Measurements from ENCODE around the gene ABL1.

ABL1 gene

DNA sequence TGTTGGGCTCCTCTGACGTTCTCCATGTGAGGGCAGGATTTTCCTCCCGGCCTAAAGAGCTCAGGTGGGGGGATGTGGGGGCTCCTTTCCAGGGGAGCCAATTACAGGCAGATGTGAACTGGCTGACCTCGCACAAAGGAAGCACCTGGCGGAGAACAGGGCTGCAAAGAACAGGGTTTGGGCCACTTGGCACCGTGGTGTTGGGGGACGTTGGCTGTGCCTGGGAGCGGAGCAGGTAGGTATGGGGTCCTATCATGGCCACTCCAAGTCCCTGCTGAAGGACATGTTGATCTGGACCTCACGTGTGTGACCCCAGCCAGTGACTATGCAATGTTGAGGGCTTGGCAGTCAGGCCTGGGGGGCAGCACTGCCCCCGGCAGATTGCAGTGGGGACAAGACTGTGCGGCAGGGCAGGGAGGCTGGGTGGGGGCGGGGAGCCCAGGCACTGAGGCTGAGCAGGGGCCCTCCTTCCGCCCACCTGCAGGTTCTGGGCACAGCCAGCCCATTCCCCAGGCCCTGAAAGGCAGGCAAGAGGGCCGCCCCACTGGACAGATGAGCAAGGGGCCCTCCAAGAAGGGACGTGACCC lies 84.6 kb downstream of the ABL1 start:
- DNase-seq (ENCODE audit: low spot score) = no peak

DNA sequence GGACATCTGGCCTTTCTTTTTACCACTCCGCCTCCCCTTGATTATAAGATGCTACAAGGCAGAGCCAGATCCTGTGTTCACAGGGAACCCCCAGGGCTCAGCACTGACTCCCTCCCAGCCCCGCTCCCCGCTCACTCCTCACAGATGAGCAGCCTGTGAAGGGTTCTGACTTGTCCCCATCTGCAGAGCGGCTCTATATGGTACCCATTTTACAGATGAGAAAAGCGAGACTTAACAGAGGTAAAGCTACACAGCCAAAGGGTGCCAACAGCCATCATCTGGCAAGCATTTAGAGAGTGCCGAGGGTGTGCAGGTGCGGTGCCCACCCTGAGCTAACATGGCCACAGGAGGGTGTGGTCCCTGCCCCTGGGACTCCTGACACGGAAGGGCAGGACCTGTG lies 85.2 kb downstream of the ABL1 start:
- DNase-seq (ENCODE audit: low spot score) = no peak

DNA sequence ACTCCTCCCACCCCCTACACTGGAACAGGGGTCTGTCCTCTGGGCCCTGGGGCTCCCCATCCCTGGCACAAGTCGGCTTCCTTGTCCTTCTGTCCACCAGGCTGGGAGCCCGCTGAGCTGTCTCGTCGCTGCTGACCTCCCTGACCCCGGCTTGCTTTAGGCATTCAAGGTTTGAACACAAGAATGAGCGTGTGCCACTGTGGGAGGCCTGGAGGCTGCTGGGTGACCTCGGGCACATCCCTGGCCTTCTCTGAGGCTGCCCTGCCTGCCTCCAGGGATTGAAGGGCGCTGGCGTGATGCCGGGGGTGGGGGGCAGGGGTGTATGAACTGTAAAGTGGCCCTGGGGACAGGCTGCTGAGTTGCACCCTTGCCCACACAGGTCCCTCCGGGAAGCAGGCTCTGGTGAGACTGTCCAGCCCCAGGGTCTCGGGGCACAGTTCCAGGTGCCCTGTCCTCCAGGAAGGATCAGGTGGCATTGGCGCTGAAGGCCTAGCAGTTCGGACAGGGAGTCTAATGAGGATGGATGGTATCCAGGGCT lies 85.8 kb downstream of the ABL1 start:
- DNase-seq (ENCODE audit: low spot score) = no peak

DNA sequence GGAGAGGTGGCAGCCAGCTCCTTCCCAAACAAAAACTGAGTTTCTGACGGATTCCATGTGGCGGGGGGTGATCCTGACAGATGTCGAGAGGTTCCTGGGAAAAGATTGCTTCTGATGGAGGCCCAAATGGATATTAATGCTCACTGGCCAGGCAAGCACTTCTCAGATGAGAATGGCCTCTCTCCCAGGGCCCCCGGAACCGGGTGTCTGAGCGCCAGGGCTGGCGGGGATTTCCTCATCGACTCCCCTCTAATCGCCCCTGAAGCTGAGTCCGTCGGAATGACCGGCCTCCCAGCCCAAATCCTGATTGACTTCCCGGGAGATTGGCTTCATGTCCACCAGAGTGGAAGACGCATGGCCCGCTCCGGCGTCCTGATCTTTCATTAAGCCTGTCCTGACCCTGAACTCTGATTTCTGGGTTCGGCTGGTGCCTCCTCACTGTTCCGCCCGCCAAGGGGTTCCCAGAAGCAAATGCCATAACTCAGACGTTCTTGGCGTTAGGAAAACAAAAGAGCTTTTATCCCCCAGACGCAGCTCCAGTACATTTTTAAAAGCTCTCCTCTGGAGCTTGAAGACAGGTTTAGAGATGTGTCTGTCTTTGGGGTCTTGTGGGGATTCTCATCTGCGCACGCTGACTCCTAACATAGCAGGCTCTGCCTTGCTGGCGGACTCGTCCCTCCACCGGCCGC lies 86.4 kb downstream of the ABL1 start:
- no peak for DNase-seq (ENCODE audit: low spot score)

DNA sequence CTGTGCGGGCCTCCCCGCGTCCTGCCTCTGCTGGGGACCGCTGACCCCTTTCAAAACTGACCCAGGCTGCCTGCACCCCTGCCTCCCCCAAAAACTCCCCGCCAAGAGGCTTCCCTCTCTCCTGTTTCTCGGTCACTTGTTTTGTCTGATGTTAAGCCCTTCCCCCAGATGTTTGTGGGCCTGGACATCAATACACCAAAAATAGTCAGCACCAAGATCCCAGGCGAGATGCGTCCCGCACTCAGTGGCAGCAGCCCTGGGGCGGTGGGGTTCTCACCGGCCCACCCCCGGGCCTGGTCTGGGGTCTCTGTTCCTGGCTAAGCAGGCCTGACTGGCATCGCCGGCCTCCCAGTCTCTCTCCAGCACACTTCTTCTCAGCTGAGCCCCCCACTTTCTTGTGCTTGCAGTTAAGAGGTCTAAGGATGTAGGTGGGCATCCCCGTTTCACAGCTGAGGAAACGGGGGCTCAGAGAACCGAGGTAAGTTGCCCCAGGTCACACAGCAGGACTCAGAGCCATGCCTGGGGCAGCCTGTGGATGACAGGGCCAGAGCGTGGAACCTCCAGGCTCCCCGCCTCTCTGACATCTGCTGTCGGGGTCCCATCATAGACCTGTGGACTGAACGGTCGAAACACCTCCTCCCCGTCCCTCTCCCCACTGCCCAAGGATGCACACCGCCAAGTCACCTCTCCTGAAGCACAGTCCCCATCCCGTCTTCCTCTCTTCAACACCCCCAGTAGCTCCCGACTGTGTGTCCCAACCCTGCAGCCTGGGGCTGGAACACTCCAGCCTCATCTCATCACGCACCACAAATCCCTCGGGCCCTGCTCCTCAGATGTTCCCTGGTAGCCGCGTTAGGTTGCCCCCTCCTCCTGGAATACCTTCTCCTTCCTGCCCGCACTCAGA lies 87.2 kb downstream of the ABL1 start:
- no peak for DNase-seq (ENCODE audit: low spot score)

DNA sequence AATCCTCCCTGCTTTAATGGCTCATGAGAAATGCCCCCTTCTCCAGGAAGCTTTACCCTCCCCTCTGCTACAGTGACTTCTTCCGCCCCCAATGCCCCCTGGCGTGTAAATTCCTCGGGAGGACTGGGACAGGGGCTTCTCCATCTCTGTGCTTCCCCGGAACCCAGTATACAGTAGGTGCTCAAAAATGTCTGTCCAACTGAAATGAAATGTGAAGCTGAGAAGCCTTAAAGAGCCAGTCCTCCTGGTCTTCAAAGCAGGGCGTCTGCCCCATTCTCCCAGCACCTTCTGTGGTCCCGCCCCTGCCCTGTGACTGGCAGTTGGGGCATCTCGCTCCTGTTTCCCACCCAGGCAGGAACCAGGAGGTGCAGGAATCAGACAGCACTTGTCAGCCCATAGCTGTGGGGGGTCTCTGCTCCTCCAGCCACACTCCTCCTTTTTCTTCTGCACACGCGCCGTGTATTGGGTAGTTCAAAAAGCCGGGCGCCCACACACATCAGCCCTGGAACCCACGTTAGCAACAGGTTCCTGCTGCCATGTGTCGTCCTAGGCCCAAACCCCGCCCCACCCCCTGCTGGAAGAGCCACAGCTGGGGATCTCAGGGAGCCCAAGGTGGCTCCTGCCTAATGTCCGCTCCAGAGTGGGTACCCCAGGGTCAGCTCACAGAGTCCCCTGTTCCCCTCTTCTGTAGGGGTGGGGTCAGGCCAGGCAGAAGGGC lies 88.0 kb downstream of the ABL1 start:
- no peak for DNase-seq (ENCODE audit: low spot score)

DNA sequence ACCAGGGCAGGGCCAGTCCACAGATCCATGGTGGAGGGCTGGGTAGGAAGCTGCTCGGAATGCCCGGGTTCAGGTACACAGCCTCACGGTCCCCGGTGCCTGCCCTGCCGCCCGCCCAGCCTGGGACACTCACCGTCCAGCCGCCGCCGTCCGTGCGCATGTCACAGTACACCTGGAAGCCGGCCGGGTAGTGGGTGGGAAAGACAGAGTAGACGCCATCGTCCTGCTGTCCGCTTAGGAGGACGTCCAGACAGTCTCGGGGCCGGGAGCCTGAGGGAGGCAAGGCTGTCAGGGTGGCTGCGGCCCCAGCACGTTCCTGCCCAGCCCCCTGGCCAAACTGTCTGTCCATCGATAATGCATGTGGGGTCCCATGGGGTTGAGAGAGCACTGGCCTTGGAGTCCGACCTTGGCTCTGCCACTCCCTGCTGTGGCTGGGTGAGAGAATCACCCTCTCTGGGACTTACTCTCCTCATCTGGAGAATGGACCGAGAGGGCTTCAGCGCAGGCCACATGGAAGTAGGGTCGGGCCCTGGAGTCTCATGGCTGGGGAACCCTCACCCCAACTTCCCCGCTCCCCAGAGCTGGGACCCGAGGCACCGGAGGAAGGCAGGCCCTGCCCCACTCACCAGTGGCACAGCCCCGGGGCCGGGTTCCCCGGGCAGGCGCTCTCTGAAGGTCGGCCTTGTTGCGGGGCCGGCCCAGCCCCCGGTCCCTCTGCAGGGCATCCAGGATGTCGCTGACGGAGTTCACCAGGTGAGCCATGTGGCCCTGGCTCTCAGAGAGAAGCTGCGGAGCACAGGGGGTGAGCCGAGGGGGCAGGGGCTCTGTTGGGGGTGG lies 88.8 kb downstream of the ABL1 start:
- DNase-seq (ENCODE audit: low spot score) = no peak

DNA sequence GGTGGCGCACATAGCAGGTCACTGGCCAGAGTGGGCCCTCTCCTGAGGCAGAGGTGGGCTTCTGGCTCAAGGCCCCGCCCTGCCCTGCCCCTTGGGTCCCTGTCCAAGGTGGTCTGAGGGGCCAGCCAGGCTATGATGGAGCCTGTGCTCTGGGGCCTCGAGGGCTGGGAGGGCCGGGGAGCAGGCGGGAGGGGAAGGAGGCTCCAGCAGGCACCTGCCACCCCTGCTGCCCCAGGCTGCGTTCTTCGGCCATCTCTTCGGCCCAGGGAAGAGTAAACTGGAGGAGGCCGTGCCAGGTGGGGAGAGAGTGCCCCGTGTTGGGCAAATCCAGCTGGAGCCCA lies 89.4 kb downstream of the ABL1 start:
- no peak for DNase-seq (ENCODE audit: low spot score)

DNA sequence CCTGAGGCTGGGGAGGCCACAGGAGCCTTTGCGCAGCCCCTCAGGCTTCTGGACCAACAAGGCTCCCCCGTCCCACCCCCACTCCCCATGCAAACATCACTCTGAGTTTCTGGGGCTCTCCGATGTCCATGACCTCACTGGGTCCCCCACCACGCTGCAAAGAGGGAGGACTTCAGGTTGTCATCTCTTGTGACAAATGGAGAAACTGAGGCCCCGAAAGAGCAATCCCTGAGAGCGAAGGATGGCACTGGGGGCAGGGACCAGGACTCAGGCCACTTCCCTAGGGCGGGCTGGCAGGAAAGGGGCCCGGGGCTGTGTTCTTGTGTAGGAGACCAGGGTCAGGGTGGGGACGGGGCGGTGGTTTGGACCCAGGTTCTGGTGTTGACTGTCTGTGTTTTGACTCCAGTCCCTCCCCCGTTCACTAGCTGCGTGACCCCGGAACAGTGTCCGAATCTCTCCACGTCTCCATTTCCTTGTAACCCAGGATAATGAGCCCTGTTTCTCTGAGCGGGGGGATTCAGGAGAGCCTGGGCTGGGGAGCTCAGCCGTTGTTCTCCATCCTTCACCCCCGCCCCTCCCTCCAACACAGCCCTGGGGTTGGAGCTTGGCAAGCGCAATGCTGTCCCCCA lies 90.1 kb downstream of the ABL1 start:
- no peak for DNase-seq (ENCODE audit: low spot score)

DNA sequence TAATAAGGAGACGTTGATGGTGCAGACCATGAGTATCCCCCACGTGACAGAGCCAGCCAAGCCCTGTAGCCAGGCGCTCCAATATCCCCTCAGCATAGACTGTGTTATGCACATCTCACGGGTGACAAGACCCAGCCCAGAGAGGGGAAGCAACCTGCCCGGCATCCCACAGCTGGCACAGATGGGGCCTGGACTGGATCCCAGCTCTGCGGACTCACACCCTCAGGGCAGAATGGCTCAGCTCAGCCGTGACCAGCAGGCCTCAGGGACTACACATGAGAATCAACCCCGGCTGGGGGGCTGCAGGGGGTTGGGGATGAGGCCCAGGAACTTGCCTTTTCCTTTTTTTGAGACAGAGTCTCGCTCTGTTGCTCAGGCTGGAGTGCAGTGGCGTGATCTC lies 92.3 kb downstream of the ABL1 start:
- no peak for DNase-seq (ENCODE audit: low spot score)

DNA sequence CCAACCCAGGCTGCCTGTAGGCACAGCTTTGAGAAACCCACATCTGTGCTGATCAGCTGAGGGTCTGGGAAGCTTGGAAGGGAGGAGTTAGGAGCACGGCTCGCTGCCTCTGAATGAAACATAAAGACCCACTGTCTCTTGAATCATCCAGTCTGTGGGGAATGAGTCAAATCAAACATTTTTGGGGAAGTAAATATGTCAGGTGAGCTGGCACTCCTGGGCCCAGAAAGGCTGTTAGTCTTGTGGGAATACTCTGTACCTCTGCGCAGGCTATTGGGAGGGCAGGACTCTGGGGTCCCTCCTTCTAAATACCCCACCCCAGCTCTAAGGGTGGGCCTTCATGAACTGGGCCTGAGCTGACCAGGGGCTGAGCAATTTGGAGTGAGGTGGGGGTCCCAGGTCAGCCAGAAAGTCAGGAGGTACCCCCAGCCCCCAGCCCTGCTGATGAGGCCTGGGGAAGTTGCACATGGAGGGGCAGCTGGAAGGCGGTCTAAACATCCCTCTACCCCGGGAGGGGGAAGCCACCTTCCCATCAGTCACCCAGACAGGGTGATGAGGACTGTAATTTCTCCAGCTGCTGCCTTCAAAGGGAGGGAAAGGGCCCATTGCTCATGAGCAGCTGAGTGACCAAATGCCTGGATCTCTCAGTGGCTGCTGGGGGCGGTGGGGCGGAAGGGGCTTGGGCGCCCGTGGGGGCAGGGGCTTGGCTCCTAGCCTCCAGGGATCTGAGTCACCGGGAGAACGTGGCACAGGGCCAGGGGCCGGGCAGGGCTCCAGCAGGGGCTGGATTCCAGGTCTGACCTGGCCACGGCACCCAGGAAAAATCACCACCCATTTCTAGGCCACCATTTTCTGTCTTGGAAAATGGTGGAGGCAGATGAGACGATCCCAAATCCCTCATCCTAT lies 93.2 kb downstream of the ABL1 start:
- DNase-seq (ENCODE audit: low spot score) = no peak

DNA sequence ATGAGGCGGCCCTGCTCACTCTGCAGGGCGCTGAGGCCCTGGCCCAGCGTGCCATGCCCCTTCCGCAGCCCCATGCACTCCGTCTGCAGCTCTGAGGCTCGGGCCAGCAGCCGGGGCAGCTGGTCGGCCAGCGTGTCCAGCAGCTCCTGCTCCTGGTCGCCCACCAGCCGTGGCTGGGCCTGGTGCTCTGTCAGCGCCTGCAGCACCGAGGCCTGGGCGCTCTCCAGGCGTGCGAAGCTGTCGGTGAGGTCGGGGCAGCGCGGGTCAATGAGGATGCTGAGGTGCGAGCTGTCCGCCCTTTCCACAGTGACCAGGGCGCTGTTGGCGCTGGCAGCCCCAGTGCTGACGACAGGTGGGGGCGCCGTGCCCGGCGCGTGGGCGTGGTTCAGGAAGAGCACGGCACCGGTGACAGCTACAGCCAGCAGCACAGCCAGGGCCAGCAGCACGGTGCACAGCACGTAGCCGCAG lies 94.6 kb downstream of the ABL1 start:
- no peak for DNase-seq (ENCODE audit: low spot score)

DNA sequence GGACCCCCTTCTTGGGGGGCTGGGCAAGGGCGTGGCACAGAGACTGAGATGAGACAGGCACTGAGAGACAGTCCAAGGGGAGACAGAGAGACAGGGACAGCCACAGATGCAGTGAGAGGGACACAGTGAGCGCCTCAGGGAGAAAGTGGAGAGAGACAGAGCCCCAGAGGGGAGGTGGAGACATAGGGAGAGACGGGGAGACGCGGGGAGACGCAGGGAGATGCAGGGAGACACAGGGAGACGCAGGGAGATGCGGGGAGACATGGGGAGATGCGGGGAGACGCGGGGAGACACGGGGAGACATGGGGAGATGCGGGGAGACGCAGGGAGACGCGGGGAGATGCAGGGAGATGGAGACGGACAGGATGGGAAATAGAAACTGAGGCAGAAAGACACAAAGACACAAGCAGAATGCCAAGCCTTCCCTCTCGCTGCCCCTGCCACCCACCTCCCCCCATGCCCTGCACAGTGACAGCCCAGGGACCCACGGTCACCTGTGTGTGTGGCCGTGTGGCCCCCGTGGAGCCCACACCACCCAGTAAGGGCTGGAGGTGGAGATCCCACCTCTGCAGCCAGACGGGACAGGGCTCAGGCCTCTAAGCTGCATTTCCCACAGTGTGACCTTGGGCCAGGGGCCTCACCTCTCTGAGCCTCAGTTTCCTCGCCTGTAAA lies 95.2 kb downstream of the ABL1 start:
- no peak for DNase-seq (ENCODE audit: low spot score)

DNA sequence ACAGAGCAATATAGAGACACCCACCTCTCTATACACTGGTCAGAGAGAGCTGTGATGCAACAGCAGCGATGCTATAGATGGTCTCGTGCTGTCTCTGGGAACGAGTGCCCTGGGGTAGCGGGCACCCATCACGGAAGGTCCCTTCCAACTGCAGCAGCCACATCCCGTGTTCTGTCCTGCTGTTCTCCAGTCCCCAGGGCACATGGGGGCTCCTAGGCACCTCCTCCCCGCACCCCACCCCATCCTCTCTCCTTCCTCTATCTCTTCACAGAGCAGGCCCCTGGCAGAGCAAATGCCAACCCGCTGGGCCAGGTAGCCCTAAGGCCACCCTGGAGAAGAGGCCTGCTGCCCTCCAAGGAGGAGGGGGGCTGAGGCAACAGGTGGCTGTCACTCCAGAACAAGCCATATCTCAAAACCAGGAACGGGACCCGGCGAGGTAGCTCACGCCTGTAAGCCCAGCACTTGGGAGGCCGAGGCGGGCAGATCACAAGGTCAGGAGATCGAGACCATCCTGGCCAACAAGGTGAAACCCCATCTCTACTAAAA lies 95.8 kb downstream of the ABL1 start:
- DNase-seq (ENCODE audit: low spot score) = no peak

DNA sequence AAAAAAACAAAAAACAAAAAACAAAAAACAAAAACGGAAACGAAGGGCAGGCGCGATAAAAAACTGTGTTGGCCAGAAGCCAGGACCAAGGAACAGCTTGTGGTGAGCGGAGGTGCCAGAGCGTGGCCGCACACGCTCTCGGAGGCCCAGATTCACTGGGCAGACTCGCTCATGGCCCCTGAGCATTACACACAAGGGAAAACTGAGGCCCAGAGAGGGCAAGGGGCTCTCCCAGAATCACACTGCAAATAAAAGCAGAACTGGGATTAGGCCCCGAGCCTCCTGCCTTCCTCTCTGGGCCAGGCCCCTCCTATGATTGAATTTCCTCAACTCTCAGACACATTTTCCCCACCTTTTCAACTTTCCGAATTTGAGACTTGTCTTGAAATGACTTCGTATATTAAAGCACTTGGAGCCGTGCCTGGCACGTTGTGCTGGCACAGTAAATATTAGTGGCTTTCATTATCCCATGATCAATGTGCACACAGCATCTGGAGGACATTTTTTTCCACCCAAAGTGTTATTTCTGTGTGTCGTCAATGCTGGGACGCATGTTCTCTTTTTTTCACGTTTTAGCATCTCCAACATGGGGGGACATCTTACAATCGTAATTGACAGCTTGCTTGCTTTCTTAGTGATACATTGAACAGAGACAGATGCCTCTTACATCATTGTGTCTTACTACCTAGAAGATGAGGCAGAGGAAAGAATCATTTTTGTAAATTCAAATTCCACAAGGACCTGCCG lies 96.6 kb downstream of the ABL1 start:
- no peak for DNase-seq (ENCODE audit: low spot score)

DNA sequence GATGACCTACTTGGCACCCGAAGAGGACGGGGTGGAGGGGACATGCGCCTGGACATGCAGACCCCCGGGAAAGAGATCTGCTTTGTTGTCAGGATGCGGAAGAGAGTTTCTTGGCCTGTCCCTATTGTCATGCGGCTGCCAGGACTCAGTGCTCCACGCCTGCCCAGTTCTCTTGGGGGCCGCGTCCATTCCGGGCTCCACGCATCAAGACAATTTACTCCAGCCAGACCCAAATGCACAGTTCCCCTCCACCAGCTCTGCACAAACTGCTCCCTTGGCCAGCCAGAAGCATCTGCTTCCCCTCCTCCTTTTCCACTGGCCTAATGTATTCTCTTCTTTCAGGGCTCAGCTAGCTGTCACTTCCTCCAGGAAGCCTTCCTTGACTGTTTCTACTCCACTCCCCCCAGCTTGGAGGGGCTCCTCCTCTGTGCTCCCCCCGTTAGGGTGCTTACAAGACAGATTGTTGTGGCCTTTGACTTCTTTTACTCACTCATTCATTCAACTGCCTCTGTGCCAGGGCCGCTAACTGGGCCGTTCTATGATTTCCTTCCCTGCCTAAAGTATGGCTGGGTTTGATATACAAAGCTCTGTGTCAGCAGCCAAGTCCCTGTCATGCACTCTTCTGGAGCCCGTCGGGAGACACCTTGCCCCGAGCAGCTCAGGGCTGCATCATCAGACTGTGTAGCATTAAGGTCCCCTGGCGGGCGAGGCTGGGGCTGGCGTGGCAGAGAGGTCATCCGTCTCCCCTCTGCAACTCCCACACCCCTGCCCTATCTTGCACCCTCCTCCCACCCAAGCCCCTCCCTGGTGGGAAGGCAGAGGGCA lies 97.4 kb downstream of the ABL1 start:
- DNase-seq (ENCODE audit: low spot score) = no peak

All from D341Med (cell line).